Transverse colon (tissue), 4 donors: ENCODE results near the gene LRRC75B. TPM values are rescaled to one million over a fixed set of nuclear protein-coding genes. Genes with fewer than 3 reads are reported as not detected.
"Not testable (repeated sequence)": the region's sequence is repeated elsewhere in the genome, so short reads cannot be mapped to it uniquely, and the experiment has no call there.

Source experiments
- DNase-seq: peaks from one replicate; pipeline ENCODE4 v3.0.0-alpha.2; 2019
- H3K27ac ChIP-seq, 4 donors: fragments of 200-600 bp; sonication (generic); 2 replicates each; pipeline ENCODE4 v1.5.1; 2016 to 2018; ENCODE audit warnings: inconsistent platforms in 4 of 4
- H3K27me3 ChIP-seq: fragments of 200-600 bp; sonication (generic); 2 replicates; pipeline ENCODE4 v1.5.1; 2017; ENCODE audit warnings: inconsistent platforms
- H3K36me3 ChIP-seq, 4 donors: fragments of 200-600 bp; sonication (generic); 2 replicates each; pipeline ENCODE4 v1.5.1; 2017 to 2019; ENCODE audit warnings: inconsistent platforms in 4 of 4
- H3K4me1 ChIP-seq, 4 donors: fragments of 200-600 bp; sonication (generic); 2 replicates each; pipeline ENCODE4 v1.5.1; 2017 to 2020; ENCODE audit warnings: inconsistent platforms in 4 of 4
- H3K4me3 ChIP-seq, 4 donors: fragments of 200-600 bp; sonication (generic); 1 replicate in 1 of 4; 2 replicates in 3 of 4; pipeline versions ENCODE4 v1.5.1 to v1.6.1; 2017 to 2019; ENCODE audit warnings: inconsistent platforms in 4 of 4
- H3K9me3 ChIP-seq, 2 donors: fragments of 200-600 bp; sonication (generic); 2 replicates each; pipeline ENCODE4 v1.5.1; 2017 to 2019; ENCODE audit warnings: inconsistent platforms in 2 of 2
- EP300 ChIP-seq: sonication (generic); formaldehyde crosslinking; IDR thresholded peaks from one replicate; pipeline ENCODE4 v1.6.1; 2017; ENCODE audit warnings: antibody characterized with exemption, low read depth
- POLR2A ChIP-seq: fragments of 450-650 bp; IDR thresholded peaks from one replicate; pipeline ENCODE4 v1.6.1; 2016; ENCODE audit warnings: antibody characterized with exemption, mild to moderate bottlenecking, moderate library complexity
- POLR2AphosphoS5 ChIP-seq, 3 donors: sonication (generic); formaldehyde crosslinking; IDR thresholded peaks; one replicate each; pipeline ENCODE4 v1.6.1; 2016; ENCODE audit warnings: antibody characterized with exemption in 3 of 3
- WGBS, 2 donors: methylation state at CpG; one replicate each; pipeline ENCODE4 v1.1.5; 2018; ENCODE audit warnings: low coverage in 1 of 2; 5-methylcytosine and 5-hydroxymethylcytosine counted together
- in situ Hi-C, 4 donors: fragments of 200-750 bp; cut with MboI; loops; one replicate each; pipeline versions ENCODE4 v1.15.0 to v1.15.1; 2017; ENCODE audit warnings: low sequenced_read_pairs in 3 of 4, low pct_ligation_motif_present in 1 of 4, low pct_unique_long_range_greater_than_20kb in 1 of 4
- intact Hi-C: fragments of 100-400 bp; cut with DNase I; formaldehyde crosslinking; loops from one replicate; pipeline ENCODE4 v1.15.1; 2023; ENCODE audit warnings: low total_unique reads
- total RNA-seq, 4 donors: library from RNA; depleted of rRNA; stranded (reverse); fragments of >200 nt; gene quantifications; one replicate each; pipeline ENCODE4 v1.1.0, GENCODE V29; 2016
- TF ChIP-seq, protein P1 (sequence below), 5 experiments: fragments of 200-600 bp in 3 of 5; fragments of 450-650 bp in 2 of 5; sonication (generic) in 3 of 5; IDR thresholded peaks; 1 replicate in 2 of 5; 2 replicates in 3 of 5; pipeline ENCODE4 v1.5.1; 2016 to 2017; ENCODE audit warnings: antibody characterized with exemption in 5 of 5, inconsistent platforms in 3 of 5, mild to moderate bottlenecking in 2 of 5, moderate library complexity in 1 of 5

Gene LRRC75B
- total RNA-seq, 4 donors from 2014 or later, result 13.3 to 20.6 (median 16.6) TPM

DNA sequence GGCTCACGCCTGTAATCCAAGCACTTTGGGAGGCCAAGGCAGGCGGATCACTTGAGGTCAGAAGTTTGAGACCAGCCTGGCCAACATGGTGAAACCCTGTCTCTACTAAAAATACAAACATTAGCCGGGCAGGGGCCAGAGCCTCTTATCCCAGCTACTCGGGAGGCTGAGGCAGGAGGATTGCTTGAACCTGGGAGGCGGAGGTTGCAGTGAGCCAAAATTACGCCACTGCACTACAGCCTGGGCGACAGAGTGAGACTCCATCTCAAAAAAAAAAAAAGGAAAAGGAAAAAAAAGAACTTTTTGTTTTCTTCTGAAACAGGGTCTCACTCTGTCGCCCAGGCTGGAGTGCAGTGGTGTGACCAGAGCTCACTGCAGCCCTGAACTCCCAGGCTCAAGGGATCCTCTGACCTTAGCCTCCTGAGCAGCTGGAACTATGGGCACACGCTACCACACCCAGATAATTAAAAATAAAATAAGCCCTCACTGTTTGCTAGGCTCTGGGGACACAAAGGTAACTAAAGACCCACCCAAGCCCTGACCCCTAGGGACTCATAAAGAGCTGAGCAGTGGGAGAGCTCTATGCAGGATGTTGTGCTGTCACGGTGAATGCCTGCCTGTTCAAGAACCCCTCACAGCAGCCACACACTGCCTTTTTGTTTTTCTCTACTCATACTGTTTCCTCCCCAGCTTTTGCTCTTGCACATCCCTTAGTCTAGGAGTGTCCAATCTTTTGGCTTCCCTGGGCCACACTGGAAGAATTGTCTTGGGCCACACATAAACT is 40.2 kb downstream of the LRRC75B start:
- WGBS, 2 donors, result 30 to 78% methylated on average over 2 to 10 of the region's 10 CpGs
- H3K9me3 ChIP-seq, H3K27me3 ChIP-seq, in situ Hi-C loops, intact Hi-C loops: not testable (repeated sequence)
- peaks cover 0 to 11% (median 3%) of the 10 kb centered on the region in 4 donors for H3K36me3 ChIP-seq
- TF ChIP-seq POLR2A (peak; percentile 40), POLR2AphosphoS5 (IDR thresholded peaks at IDR 0.05) (peak in 2 of 3 donors; percentile 33 to 54)
- peak overlapping the region in 1 of 4 donors; percentile 95 for H3K4me3 ChIP-seq
- DNase-seq, result peak; percentile 36
- H3K4me1 ChIP-seq, result peaks cover 51 to 65% (median 62%) of the 10 kb centered on the region in 4 donors
- peak overlapping the region; percentile 95 to 99 (median 98) for H3K27ac ChIP-seq

DNA sequence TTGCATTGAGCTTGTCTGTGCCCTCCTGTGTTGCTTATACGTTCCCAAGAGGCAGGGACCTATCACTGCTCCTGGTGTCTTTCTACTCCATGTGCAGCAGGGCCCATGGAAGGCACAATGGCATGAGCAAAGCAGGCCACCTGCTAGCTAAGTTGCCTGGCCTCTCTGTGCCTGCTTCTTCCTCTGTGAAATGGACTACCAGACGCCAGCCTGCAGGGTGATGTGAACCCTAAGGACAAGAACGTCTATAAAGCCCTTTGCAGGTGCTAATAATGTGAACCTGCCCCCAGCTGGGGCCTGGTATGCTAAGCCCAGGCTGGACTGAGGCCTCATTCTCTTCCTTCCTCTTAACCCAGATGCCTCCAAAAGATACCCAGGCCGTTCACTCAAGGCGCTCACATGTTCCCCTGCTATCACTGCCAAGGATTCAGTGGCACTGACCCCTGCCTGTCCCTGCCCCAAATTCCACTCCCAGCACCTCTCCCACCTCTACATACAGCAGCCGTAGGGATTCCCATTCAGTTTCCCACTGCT is 41.9 kb downstream of the LRRC75B start:
- in situ Hi-C loops (no loop called here), intact Hi-C loops (no loop called here)
- WGBS, 2 donors, result 83 to 88% methylated on average over 1 to 6 of the region's 6 CpGs
- peaks cover 41 to 51% (median 48%) of the 10 kb centered on the region in 4 donors for H3K4me1 ChIP-seq
- peak overlapping the region in 1 of 4 donors; percentile 3 for H3K4me3 ChIP-seq
- no peaks in the 10 kb centered on the region for H3K9me3 ChIP-seq
- H3K36me3 ChIP-seq, result peaks cover 0 to 28% (median 10%) of the 10 kb centered on the region in 4 donors
- H3K27ac ChIP-seq, result peak overlapping the region; percentile 72 to 99 (median 96)
- DNase-seq, result no peak
- TF ChIP-seq EP300 (no peak), POLR2AphosphoS5 (IDR thresholded peaks at IDR 0.05) (no peak), POLR2A (no peak)
- TF ChIP-seq, protein P1, sequence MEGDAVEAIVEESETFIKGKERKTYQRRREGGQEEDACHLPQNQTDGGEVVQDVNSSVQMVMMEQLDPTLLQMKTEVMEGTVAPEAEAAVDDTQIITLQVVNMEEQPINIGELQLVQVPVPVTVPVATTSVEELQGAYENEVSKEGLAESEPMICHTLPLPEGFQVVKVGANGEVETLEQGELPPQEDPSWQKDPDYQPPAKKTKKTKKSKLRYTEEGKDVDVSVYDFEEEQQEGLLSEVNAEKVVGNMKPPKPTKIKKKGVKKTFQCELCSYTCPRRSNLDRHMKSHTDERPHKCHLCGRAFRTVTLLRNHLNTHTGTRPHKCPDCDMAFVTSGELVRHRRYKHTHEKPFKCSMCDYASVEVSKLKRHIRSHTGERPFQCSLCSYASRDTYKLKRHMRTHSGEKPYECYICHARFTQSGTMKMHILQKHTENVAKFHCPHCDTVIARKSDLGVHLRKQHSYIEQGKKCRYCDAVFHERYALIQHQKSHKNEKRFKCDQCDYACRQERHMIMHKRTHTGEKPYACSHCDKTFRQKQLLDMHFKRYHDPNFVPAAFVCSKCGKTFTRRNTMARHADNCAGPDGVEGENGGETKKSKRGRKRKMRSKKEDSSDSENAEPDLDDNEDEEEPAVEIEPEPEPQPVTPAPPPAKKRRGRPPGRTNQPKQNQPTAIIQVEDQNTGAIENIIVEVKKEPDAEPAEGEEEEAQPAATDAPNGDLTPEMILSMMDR (IDR thresholded peaks at IDR 0.05), result no peak
- H3K27me3 ChIP-seq, result no peaks in the 10 kb centered on the region

DNA sequence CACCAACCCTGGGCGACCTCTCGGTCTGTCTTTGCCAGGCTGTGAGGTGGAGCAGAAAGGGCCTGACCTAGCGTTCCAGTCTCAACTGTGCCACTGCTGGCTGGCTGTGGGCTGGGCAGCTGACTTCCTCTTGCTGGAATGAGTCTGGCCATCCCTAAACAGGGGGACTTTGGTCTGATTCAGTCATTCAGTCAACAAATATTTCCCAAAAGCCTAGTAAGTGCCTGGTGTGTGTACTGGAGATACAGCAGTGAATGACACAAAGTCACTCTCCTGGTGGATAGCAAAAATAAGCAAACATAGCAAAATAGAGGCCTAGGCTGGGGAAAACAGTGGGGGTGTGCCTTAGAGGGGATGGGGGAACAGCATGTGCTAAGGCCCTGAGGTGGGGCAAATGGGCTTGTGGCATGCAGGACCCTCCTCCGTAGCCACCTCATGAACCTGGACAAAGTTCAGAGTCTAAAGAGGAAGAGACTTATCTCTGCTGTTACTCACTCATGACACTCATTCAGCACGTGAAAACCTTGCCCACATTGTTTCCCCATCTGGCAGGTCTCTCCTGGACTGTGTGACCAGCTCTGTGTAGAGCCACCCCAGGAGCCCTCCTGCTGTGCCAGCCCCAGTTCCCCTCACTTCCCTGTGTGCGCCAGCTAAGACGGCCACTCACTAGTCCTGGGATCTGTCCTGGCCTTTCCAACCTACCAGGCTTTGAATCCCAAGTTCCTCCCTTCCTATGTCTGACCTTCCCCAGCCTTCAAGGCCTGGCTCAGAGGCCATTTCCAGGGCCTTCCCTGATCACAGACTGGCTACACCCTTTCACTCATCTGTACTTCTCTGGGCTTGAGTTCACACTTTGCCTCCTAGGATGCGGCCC is 42.6 kb downstream of the LRRC75B start:
- Histone ChIP-seq H3K36me3 (peaks cover 0 to 28% (median 10%) of the 10 kb centered on the region in 4 donors), H3K4me3 (no peak overlapping the region), H3K27me3 (no peaks in the 10 kb centered on the region), H3K9me3 (no peaks in the 10 kb centered on the region), H3K27ac (peak overlapping the region; percentile 72 to 99 (median 96)), H3K4me1 (peaks cover 41 to 53% (median 48%) of the 10 kb centered on the region in 4 donors)
- in situ Hi-C loops (no loop called here), intact Hi-C loops (no loop called here)
- TF ChIP-seq EP300 (no peak), POLR2A (peak; percentile 40), POLR2AphosphoS5 (IDR thresholded peaks at IDR 0.05) (peak in 2 of 3 donors; percentile 40 to 43)
- TF ChIP-seq, protein P1 (IDR thresholded peaks at IDR 0.05), result no peak
- peak; percentile 69 for DNase-seq
- WGBS, 2 donors, result 71 to 80% methylated on average over 1 to 8 of the region's 8 CpGs

DNA sequence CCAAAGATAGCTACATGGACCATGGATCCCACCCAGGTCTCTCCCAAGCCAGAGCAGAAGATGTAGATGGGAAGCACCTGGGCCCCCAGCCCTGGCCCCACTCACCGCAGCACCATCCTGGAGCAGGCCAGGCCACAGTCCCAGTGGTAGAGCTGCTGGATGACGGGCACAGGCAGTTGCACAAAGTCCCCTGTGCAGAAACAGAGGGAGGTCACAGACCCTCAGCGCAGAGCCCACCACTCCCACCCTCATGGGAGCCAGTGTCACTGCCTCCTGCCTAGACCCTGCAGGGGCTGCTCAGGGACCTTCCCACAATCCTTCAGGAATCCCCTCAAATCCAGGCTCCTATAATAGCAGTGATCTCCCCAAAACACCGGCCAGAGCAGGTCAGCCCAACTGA is 44.1 kb downstream of the LRRC75B start:
- Histone ChIP-seq H3K27me3 (no peaks in the 10 kb centered on the region), H3K36me3 (peaks cover 0 to 32% (median 14%) of the 10 kb centered on the region in 4 donors), H3K4me1 (peaks cover 38 to 53% (median 46%) of the 10 kb centered on the region in 4 donors), H3K9me3 (no peaks in the 10 kb centered on the region), H3K4me3 (no peak overlapping the region), H3K27ac (peak overlapping the region in 1 of 4 donors; percentile 95)
- no peak for DNase-seq
- intact Hi-C loops (no loop called here), in situ Hi-C loops (no loop called here)
- no peak for TF ChIP-seq POLR2A
- TF ChIP-seq EP300, result no peak
- WGBS, 2 donors, result 98% methylated on average over 4 of the region's 4 CpGs; no CpG with 5 or more reads in 1 of the 2 donors
